K562 (cell line): ENCODE data around the gene LTA. TPM values are rescaled to one million over a fixed set of nuclear protein-coding genes. Genes with fewer than 3 reads are reported as not detected.

ENCODE experiments used
- CBX1 ChIP-seq: sonication (generic); IDR thresholded peaks from 2 replicates; pipeline ENCODE4 v1.6.1; 2016; ENCODE audit warnings: antibody characterized with exemption, low read depth, mild to moderate bottlenecking
- ETS2 ChIP-seq: IDR thresholded peaks from 2 replicates; pipeline ENCODE4 v1.6.1; 2016; ENCODE audit warnings: borderline replicate concordance, missing genetic modification characterization, mild to moderate bottlenecking, moderate library complexity, missing compliant biosample characterization; ENCODE audit not compliant: poor library complexity, severe bottlenecking
- HDGF ChIP-seq: fragments of 450-650 bp; IDR thresholded peaks from 2 replicates; pipeline ENCODE4 v1.6.1; 2016
- KHSRP ChIP-seq: fragments of 450-650 bp; IDR thresholded peaks from 2 replicates; pipeline ENCODE4 v1.6.1; 2017
- MXI1 ChIP-seq: IDR thresholded peaks from 2 replicates; pipeline ENCODE4 v1.6.1; 2011; ENCODE audit warnings: low read depth, mild to moderate bottlenecking, improper control_type of control experiment, low read length
- MYBL2 ChIP-seq, 2 experiments: fragments of 450-650 bp in 1 of 2; sonication (generic) in 1 of 2; formaldehyde crosslinking in 1 of 2; IDR thresholded peaks; 2 replicates each; pipeline versions ENCODE4 v1.6.1 to v1.8.1; 2017 to 2022; ENCODE audit warnings: borderline replicate concordance in 1 of 2, inconsistent platforms in 1 of 2, low read depth in 1 of 2, mild to moderate bottlenecking in 1 of 2, missing genetic modification reagents in 1 of 2, moderate library complexity in 1 of 2
- NFIC ChIP-seq: fragments of 450-650 bp; IDR thresholded peaks from 2 replicates; pipeline ENCODE4 v1.6.1; 2017; ENCODE audit warnings: mild to moderate bottlenecking, inconsistent platforms
- SMARCA4 ChIP-seq: fragments of 450-650 bp; IDR thresholded peaks from 2 replicates; pipeline ENCODE4 v1.6.1; 2016
- SMARCC2 ChIP-seq: fragments of 450-650 bp; IDR thresholded peaks from 2 replicates; pipeline ENCODE4 v1.6.1; 2017; ENCODE audit warnings: antibody characterized with exemption, moderate library complexity, mild to moderate bottlenecking, low read depth
- ZBTB1 ChIP-seq: sonication (generic); formaldehyde crosslinking; IDR thresholded peaks from 2 replicates; pipeline ENCODE4 v1.8.1; 2023; ENCODE audit warnings: missing genetic modification reagents, low read depth, mild to moderate bottlenecking, borderline replicate concordance
- ZNF121 ChIP-seq: sonication (generic); formaldehyde crosslinking; conservative IDR thresholded peaks from 2 replicates; pipeline ENCODE4 v1.8.0; 2022; ENCODE audit warnings: missing genetic modification reagents
- ZNF444 ChIP-seq: fragments of 250-450 bp; sonication (Bioruptor Pico); IDR thresholded peaks from 2 replicates; pipeline ENCODE4 v1.4.0; 2020; ENCODE audit warnings: mild to moderate bottlenecking, moderate library complexity
- polyA plus RNA-seq, 8 experiments: library from polyadenylated mRNA; depleted of rRNA in 4 of 8; stranded (reverse) in 5 of 8; unstranded in 3 of 8; fragments of >200 nt; fragmentation: Nextera tagmentation in 2 of 8; fragmentation: Illumina TruSeq in 1 of 8; extraction: Ambion mirVana in 2 of 8; extraction: Trizol in 1 of 8; gene quantifications; 2 replicates each; pipeline versions ENCODE4 v1.2.1 to v1.2.3, GENCODE V29; 2011 to 2014; ENCODE audit warnings: inconsistent platforms in 1 of 8, missing spikeins in 1 of 8
- total RNA-seq, 7 experiments: library from RNA; depleted of rRNA in 6 of 7; stranded (reverse); fragments of >200 nt in 6 of 7; fragmentation: Illumina TruSeq in 2 of 7; extraction: Trizol in 2 of 7; gene quantifications; 2 replicates each; pipeline versions ENCODE4 v1.2.1 to v1.2.3, GENCODE V29; 2011 to 2021; ENCODE audit warnings: low replicate concordance in 1 of 7
- TF ChIP-seq, protein P1 (sequence below), 2 experiments: fragments of 450-650 bp; formaldehyde crosslinking in 1 of 2; IDR thresholded peaks; 2 replicates each; pipeline versions ENCODE4 v1.4.0 to v1.6.1; 2014 to 2020; ENCODE audit warnings: mild to moderate bottlenecking in 2 of 2, borderline replicate concordance in 1 of 2, low read depth in 1 of 2
- TF ChIP-seq, protein P2 (sequence below): fragments of 450-650 bp; formaldehyde crosslinking; IDR thresholded peaks from 2 replicates; pipeline ENCODE4 v1.4.0; 2020; ENCODE audit warnings: mild to moderate bottlenecking, moderate library complexity
- TF ChIP-seq, protein P3 (sequence below): fragments of 450-650 bp; IDR thresholded peaks from one replicate; pipeline ENCODE4 v1.6.1; 2018; ENCODE audit warnings: mild to moderate bottlenecking, moderate library complexity; ENCODE audit not compliant: partially characterized antibody

LTA gene
- total and polyA plus RNA-seq, 9 of the 15 experiments (the other 6 are each of a cell fraction or from before 2014, with no cell fraction given) = 0.80 TPM; not detected in 8

- TF ChIP-seq, protein P1, sequence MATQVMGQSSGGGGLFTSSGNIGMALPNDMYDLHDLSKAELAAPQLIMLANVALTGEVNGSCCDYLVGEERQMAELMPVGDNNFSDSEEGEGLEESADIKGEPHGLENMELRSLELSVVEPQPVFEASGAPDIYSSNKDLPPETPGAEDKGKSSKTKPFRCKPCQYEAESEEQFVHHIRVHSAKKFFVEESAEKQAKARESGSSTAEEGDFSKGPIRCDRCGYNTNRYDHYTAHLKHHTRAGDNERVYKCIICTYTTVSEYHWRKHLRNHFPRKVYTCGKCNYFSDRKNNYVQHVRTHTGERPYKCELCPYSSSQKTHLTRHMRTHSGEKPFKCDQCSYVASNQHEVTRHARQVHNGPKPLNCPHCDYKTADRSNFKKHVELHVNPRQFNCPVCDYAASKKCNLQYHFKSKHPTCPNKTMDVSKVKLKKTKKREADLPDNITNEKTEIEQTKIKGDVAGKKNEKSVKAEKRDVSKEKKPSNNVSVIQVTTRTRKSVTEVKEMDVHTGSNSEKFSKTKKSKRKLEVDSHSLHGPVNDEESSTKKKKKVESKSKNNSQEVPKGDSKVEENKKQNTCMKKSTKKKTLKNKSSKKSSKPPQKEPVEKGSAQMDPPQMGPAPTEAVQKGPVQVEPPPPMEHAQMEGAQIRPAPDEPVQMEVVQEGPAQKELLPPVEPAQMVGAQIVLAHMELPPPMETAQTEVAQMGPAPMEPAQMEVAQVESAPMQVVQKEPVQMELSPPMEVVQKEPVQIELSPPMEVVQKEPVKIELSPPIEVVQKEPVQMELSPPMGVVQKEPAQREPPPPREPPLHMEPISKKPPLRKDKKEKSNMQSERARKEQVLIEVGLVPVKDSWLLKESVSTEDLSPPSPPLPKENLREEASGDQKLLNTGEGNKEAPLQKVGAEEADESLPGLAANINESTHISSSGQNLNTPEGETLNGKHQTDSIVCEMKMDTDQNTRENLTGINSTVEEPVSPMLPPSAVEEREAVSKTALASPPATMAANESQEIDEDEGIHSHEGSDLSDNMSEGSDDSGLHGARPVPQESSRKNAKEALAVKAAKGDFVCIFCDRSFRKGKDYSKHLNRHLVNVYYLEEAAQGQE (IDR thresholded peaks at IDR 0.05; ENCODE audit: borderline replicate concordance) = no peak
- TF ChIP-seq, protein P1 (CRISPR knock-in tag; IDR thresholded peaks at IDR 0.05; ENCODE audit: low read depth) = no peak
- TF ChIP-seq HDGF (0 out of 2 replicates have a peak, but pooled peaks have one; percentile 77), NFIC (no peak), ETS2 (tag) (no peak), ZNF121 (no peak), ZBTB1 (CRISPR knock-in tag) (peak; percentile 38; the same call in 1 of the 2 replicates), CBX1 (no peak), SMARCA4 (no peak; the same call in 1 of the 2 replicates), KHSRP (no peak), MXI1 (no peak), MYBL2 (IDR thresholded peaks at IDR 0.05; ENCODE audit: low read depth) (no peak), MYBL2 (CRISPR knock-in tag; IDR thresholded peaks at IDR 0.05; ENCODE audit: borderline replicate concordance) (no peak), SMARCC2 (peak; percentile 31; the same call in 1 of the 2 replicates), ZNF444 (CRISPR knock-in tag) (no peak)
- TF ChIP-seq, protein P2, sequence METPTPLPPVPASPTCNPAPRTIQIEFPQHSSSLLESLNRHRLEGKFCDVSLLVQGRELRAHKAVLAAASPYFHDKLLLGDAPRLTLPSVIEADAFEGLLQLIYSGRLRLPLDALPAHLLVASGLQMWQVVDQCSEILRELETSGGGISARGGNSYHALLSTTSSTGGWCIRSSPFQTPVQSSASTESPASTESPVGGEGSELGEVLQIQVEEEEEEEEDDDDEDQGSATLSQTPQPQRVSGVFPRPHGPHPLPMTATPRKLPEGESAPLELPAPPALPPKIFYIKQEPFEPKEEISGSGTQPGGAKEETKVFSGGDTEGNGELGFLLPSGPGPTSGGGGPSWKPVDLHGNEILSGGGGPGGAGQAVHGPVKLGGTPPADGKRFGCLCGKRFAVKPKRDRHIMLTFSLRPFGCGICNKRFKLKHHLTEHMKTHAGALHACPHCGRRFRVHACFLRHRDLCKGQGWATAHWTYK = 0 out of 2 replicates have a peak, but pooled peaks have one; percentile 71
- TF ChIP-seq, protein P3, sequence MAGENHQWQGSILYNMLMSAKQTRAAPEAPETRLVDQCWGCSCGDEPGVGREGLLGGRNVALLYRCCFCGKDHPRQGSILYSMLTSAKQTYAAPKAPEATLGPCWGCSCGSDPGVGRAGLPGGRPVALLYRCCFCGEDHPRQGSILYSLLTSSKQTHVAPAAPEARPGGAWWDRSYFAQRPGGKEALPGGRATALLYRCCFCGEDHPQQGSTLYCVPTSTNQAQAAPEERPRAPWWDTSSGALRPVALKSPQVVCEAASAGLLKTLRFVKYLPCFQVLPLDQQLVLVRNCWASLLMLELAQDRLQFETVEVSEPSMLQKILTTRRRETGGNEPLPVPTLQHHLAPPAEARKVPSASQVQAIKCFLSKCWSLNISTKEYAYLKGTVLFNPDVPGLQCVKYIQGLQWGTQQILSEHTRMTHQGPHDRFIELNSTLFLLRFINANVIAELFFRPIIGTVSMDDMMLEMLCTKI = no peak
Observed at GRCh38 chr6:31547727-31548543, 24.2 kb upstream of the LTA start (continued).
